Non-pigmented ciliary epithelial cell (primary cell): ENCODE measurements around the gene DPP10.

Experiments
- DNase-seq: peaks from one replicate; pipeline ENCODE4 v3.0.0-alpha.2; 2010; ENCODE audit warnings: low read depth

Gene DPP10

GRCh38 chr2:114810092-114810491 lies 367.7 kb downstream of the DPP10 start:
- DNase-seq = no peak

- no peak for DNase-seq
These were observed 369.8 kb downstream of the DPP10 start for GRCh38 chr2:114812261-114812660.

DNA sequence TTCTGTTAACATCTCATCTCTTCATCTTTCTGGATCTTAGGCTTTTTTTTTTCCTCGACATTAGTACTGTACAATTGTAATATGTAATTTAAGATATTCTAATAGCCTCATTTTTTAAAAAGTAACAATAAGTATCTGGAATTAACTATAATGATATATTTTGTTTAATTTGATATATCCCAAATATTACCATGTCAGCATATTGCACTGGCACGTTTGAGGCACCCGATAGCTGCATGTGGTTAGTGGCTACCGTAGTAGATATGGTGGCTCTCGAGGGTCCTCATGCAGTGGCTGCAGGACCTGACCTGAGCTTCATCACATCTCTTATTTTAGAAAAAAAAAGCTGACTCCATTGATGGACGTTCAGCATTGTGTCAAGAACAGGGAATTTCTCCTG lies 371.9 kb downstream of the DPP10 start:
- DNase-seq = no peak

- DNase-seq = no peak
These were observed 378.6 kb downstream of the DPP10 start for GRCh38 chr2:114821055-114821454.

- no peak for DNase-seq
These were observed 401.5 kb downstream of the DPP10 start for GRCh38 chr2:114843963-114844362.

GRCh38 chr2:114857196-114857595 lies 414.8 kb downstream of the DPP10 start:
- no peak for DNase-seq

DNA sequence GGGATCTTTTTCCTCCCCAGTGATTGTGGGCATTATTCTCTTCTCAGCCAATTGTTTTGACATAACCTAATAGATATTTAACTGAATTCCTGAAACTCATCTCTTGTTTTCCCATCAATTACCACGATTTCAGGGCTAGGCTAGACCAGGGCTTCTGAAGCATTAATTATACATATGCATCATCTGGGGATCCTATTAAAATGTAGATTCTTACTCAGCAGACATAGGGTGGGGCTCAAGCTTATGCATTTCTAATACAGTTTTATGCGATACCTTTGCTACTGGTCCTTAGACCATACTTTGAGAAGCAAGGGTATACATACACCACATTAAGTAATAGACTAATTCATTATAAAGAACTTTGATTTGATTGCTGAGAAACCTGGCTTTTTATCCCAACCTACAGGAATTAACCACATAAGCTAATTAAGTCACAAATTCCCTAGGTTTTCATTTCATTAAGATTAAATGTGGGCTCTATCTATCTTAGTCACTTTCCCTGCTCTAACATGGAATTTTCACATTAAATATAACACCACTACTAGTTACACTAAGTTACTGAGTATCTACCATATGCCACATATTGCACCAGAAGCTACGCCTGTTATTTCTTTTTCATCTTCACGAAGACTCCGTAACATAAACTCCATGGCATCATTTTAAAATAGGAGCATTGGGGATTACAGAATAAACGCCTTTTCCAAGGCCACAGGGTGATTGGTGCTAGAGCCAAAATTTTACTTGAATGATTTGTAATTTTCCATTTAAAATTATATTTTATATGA lies 417.5 kb downstream of the DPP10 start:
- no peak for DNase-seq

DNA sequence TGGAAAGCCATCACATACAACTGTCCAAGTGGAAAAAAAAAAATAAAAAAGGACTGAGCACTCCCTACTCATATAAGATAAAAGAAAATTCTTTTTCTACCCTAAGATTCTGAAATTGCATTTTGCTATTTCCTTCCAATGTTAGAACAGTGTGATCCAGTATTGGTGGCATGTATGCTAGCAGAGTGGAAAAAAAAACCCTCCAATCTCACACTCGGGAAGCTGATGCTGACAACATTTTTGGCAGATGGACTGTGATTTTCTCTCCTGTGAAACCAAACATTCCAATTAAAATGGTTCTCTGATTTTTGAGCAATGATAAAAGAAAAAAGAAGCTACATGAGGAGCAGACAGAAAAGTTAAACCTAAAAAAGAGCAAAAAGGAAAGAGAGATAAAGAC lies 419.8 kb downstream of the DPP10 start:
- DNase-seq = no peak

DNA sequence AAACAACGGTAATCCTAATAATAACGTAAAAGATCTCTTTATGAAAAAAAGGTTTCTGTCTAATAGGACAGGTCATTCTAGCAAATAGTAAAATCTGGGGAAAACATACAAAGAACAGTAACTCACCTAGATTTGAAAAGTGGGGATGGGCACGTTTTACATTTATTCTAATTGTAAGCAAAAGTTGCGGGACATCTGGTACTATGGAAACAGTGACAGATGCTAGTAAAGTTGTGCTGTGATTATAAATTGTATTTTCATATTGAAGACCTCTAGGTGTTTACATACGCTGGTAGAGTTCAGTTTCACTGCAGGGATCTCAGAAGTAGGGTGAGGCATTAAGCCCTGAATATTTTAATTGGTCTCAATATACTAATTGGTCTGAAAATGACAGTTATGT lies 422.5 kb downstream of the DPP10 start:
- DNase-seq = no peak

DNA sequence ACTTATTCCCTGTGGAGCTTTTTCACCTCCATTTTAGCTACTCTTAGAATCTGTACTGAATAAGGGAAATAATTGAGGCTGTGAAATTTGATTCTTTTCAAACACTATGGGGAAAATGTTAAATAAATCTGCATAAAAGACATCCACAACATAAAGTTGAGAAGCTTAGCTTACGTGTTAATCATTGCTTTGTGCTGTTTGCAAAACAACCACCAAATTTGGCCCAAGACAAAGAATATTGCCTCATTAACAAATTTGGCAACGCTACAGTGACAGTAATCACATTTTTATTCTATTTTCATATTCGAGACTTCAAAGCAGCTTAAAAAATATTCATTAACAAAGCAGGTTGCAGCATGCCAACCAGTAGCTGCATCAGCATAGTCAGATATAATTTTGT lies 437.6 kb downstream of the DPP10 start:
- no peak for DNase-seq

- no peak for DNase-seq
These were observed 477.5 kb downstream of the DPP10 start for GRCh38 chr2:114919985-114920384.

GRCh38 chr2:114922076-114922475 lies 479.6 kb downstream of the DPP10 start:
- no peak for DNase-seq

DNA sequence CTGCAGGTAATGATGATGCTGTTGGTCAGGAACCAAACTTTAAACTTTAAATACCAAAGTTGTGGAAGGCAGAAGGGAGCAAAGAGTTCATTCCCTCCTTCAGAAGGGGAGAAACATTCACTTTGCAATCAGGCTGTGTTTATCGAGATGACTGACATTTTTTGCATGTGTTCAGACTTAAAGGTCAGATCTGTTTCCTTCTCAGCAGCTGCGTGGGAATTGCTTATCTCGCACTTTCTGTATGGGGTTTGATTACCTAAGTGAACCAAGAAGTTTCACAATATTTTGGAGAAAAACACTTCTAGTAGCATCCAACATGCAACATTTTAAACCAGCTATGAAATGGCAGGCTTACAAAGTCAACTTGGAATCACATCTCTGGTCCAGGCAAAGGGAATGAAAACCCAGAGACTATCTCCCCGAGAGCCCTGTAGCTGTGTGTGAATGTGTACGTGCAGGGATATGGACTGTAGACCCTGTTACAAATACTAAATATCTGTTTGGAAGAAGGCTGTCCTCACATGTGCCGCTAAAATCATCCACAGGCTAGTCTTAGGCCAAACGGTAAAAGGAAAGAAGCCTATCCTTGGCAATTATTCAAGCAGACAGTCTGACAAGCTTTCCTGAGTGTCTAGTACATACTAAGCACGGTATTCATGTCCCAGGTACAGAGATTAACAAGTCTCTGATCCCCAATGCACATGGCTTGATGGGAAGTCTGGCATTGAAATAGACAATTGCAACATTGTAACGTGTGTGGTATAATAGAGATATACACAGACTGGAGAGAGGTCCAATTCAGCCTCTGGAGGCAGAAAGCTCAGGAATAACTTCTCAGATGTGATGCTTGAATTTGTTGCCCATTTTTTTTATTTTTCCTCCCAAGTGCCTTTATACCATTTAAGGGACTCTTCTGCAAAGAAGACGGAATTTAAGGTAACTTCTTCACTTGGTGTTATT lies 483.1 kb downstream of the DPP10 start:
- DNase-seq = no peak

DNA sequence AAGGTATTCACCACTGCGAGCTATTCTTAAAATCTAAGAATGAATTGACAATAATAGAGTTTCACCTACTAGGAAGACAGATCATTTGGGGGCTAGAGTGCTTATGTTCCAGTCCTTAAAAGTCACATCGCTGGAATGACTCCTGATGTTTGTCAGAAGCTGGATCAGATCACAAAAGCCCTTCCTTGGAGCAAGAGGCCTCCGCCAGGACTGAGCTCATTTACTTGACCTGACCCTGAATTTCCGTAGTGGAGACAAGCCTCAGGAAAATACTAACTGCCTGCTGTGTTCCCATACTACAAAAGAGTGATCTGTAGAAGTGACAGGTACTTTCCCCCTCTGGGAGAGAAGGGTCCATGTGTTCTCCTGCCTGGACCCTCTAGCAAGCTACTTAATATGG lies 483.9 kb downstream of the DPP10 start:
- no peak for DNase-seq

- no peak for DNase-seq
These were observed 486.8 kb downstream of the DPP10 start for GRCh38 chr2:114929225-114929624.

GRCh38 chr2:114933671-114934241 lies 491.3 kb downstream of the DPP10 start:
- DNase-seq = no peak

- no peak for DNase-seq
These were observed 492.6 kb downstream of the DPP10 start for GRCh38 chr2:114935031-114935430.

DNA sequence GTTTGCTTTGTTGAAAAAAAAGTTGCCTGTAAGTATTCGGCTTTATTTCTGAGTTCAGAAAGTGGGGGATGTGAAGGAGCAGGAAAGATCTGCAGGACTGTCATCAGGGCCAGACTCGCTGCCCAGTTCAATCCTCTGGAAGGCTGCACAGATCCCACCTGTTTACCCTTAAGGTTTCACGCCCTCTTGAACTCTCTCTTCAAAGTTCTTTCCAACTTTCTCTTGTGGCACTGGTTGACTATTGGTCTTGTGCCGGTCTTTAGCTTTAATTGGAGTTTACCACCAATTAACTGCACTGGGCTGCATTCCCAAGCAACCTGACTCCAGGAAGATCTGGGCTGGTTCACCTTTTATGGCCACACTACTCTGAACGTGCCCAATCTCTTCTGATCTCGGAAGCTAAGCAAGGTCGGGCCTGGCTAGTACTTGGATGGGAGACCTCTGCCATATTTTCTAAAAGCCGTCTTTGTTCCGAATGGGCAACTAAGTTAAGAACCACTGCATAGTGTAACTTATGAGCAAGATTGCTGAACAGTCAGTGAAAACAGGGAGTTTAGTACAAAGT lies 495.0 kb downstream of the DPP10 start:
- no peak for DNase-seq

DNA sequence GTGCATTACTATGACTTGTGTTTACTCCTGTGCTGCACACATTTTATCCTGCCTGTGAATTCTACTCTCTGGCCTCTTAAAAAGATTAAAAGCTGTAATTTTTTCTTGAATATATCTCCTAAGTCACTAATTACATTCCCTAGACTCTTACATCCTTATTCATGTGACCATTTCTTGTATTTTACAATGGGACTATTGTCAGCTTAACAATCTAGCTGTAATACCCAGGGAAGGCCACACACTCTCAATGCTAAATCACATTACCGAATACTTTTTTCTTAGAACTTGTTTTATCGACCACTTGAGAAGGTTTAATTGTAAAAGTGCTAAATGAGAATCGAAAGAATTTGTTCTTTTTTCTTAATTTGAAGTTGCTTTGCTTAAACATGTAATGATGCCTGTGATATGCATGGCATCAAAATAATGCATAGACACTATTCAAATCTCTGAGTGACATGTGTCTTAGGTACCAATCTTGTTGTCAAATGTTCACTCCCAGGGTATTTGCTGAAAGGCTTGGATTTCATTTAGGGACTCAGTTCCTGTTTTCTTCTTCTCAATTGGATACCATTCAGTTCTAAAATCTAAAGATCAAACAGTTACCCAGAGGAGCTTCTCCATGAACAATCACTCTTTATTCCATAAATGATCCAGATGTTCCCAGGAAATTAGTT lies 498.5 kb downstream of the DPP10 start:
- DNase-seq = no peak

DNA sequence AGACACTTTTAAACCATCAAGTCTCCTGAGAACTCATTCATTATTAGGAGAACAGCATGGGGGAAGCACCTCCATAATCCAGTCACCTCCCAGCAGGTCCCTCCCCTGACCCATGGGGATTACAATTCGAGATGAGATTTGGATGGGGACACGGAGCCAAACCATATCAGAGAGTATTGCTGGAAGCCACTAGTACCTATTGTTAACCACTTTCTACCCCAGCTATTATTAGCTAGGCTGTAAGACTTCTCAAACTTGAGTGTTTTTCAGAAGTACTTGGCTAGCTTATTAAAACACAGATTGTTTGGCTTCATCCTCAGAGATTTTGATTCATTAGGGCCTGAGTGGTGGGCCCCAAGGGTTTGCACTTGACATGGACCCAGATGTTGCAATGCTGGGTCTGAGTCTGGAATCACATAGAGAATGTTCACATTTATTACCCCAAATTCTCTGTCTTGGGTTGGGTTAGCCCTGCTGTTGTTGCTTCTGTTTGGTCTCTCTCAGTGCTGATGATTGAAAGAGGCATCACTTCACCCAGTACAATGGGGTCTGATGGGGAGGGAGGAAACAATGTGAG lies 506.9 kb downstream of the DPP10 start:
- DNase-seq = no peak

DNA sequence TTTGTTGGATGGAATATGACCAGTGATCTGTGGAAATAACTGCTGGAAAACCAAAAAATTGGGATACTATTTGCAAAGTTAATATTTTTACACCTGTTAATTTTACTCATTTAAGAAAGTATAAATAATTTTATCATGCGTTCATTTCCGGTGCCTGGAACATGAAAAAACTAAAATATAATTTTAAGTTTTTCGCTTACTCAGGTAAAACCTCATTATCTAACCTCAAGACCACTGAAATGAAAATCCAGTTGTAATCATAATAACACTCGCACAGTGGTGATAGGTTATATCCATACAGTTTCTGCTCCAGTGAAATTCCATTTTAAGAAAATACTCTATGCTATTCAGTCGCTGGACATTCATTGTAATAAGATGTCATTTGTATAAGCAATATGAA lies 517.9 kb downstream of the DPP10 start:
- no peak for DNase-seq

DNA sequence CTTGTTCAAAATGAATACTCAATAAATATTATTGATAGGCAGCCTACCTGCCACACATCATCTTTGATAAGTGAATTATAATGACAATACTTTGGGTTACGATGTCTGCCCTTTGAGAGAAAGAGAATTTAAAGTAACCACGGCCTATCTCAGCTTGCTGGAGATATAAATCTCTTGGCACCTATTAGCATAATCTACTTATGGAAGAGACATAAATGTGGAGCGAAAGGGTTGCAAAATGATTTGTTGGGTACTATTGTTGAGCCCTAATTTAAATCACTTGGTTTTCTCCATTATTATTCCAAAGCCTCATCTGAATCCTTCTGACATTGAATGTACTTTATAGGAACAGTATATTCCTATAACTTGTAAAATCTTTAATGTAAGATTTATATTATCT lies 520.1 kb downstream of the DPP10 start:
- DNase-seq = no peak
